HL-60 (cell line): ENCODE measurements around the gene HTR6.

Experiments used
- DNase-seq, 2 experiments: peaks; one replicate each; pipeline ENCODE4 v3.0.0-alpha.2; 2010 to 2020; ENCODE audit warnings: low read depth in 1 of 2, low spot score in 1 of 2
- H3K27ac ChIP-seq: fragments of 250-450 bp; sonication (Bioruptor Pico); replicated peaks from 2 replicates; pipeline ENCODE4 v1.5.1; 2020; ENCODE audit warnings: mild to moderate bottlenecking, moderate library complexity
- H3K27me3 ChIP-seq: fragments of 250-450 bp; sonication (Bioruptor Pico); 2 replicates; pipeline ENCODE4 v1.5.1; 2021; ENCODE audit warnings: mild to moderate bottlenecking, moderate library complexity; ENCODE audit not compliant: insufficient read depth, poor library complexity, severe bottlenecking
- H3K4me3 ChIP-seq: replicated peaks from 2 replicates; pipeline ENCODE4 v1.5.1; 2011; ENCODE audit warnings: mild to moderate bottlenecking, control low read depth, low read length; ENCODE audit not compliant: insufficient read depth
- GABPA ChIP-seq: IDR thresholded peaks from 2 replicates; pipeline ENCODE4 v1.6.1; 2012; ENCODE audit warnings: low read depth
- POLR2AphosphoS5 ChIP-seq: IDR thresholded peaks from 2 replicates; pipeline ENCODE4 v1.6.1; 2012; ENCODE audit warnings: low read depth
- SPI1 ChIP-seq: IDR thresholded peaks from 2 replicates; pipeline ENCODE4 v1.6.1; 2012; ENCODE audit warnings: low read depth, mild to moderate bottlenecking, borderline replicate concordance
- long read RNA-seq: library from polyadenylated mRNA; unstranded; transcript quantifications from one replicate; pipeline ENCODE4 v2.0.0, GENCODE V29; 2020
- TF ChIP-seq, protein P1 (sequence below): IDR thresholded peaks from 2 replicates; pipeline ENCODE4 v1.6.1; 2012; ENCODE audit warnings: low read depth; ENCODE audit not compliant: insufficient replicate concordance
- TF ChIP-seq, protein P2 (sequence below): IDR thresholded peaks from one replicate; pipeline ENCODE4 v1.5.1; 2011; ENCODE audit warnings: low read length, control low read depth, inconsistent platforms; ENCODE audit not compliant: insufficient read depth

The HTR6 gene
- long read RNA-seq: 0 reads

DNA sequence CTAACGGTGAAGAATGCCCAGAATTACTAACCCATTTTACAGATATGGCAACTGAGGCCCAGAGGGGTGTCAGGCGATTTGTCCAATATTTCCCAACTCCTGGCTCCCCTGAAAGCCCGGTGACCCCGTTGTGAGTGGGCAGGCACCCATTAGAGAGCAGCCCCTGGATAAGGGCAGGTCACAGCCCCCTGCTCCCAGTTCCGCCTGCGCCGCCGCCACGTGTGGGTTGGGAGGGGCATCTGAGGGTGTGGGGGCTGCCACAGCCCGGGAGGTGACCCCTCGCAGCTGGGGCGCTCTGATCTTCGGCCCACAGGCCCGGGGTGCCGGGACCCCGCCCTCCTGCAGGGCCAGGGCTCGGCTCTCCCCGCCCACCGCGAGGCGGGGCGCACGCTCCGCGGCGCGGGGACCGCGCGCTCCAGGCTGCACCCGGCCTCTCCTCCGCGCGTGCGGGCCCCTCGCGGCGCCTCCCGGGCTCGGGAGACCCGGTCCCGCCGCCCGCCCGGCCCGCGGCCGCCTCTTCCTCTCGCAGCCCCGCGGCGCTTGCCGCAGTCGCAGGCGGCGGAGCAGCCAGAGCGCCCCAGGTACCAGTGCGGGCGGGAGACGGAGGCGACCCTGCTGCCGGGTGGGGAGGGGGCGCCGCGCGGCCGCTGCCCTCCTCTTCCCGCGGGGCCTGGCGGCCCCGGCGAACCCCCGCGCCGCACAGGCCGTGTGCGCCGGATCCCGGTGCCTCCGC, at the start of gene HTR6:
TSS of gene HTR6 (plus strand) at position 423 of the 733 bp plus-strand sequence. CDS start 879 bp downstream, outside the sequence.
- no peak for DNase-seq
- no peak within 1 kb of the TSS for H3K27ac ChIP-seq
- peaks cover 40% of the 10 kb centered on the region for H3K27me3 ChIP-seq
- H3K4me3 ChIP-seq: no peak within 1 kb of the TSS
- TF ChIP-seq GABPA: no peak
- TF ChIP-seq, protein P1, sequence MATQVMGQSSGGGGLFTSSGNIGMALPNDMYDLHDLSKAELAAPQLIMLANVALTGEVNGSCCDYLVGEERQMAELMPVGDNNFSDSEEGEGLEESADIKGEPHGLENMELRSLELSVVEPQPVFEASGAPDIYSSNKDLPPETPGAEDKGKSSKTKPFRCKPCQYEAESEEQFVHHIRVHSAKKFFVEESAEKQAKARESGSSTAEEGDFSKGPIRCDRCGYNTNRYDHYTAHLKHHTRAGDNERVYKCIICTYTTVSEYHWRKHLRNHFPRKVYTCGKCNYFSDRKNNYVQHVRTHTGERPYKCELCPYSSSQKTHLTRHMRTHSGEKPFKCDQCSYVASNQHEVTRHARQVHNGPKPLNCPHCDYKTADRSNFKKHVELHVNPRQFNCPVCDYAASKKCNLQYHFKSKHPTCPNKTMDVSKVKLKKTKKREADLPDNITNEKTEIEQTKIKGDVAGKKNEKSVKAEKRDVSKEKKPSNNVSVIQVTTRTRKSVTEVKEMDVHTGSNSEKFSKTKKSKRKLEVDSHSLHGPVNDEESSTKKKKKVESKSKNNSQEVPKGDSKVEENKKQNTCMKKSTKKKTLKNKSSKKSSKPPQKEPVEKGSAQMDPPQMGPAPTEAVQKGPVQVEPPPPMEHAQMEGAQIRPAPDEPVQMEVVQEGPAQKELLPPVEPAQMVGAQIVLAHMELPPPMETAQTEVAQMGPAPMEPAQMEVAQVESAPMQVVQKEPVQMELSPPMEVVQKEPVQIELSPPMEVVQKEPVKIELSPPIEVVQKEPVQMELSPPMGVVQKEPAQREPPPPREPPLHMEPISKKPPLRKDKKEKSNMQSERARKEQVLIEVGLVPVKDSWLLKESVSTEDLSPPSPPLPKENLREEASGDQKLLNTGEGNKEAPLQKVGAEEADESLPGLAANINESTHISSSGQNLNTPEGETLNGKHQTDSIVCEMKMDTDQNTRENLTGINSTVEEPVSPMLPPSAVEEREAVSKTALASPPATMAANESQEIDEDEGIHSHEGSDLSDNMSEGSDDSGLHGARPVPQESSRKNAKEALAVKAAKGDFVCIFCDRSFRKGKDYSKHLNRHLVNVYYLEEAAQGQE: no peak
- TF ChIP-seq, protein P2, sequence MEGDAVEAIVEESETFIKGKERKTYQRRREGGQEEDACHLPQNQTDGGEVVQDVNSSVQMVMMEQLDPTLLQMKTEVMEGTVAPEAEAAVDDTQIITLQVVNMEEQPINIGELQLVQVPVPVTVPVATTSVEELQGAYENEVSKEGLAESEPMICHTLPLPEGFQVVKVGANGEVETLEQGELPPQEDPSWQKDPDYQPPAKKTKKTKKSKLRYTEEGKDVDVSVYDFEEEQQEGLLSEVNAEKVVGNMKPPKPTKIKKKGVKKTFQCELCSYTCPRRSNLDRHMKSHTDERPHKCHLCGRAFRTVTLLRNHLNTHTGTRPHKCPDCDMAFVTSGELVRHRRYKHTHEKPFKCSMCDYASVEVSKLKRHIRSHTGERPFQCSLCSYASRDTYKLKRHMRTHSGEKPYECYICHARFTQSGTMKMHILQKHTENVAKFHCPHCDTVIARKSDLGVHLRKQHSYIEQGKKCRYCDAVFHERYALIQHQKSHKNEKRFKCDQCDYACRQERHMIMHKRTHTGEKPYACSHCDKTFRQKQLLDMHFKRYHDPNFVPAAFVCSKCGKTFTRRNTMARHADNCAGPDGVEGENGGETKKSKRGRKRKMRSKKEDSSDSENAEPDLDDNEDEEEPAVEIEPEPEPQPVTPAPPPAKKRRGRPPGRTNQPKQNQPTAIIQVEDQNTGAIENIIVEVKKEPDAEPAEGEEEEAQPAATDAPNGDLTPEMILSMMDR: no peak
- TF ChIP-seq SPI1: no peak
- no peak for TF ChIP-seq POLR2AphosphoS5

DNA sequence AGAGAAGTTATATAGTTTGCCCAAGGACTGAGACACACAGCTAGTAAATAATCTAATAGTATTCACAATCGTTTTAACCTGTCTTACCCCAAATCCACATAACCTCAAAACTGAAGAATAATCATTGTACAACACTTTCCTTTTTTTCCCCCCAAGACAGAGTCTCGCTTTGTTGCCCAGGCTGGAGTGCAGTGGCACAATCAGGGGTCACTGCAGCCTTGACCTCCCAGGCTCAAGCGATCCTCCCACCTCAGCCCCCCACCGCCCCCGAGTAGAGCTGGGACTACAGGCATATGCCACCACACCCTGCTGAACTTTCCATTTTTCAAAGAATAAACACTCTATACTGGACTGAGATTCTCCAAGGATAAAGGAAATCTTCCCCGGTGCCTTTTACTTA, 49.2 kb upstream of the HTR6 start:
- H3K27ac ChIP-seq: no peak overlapping the region
- H3K27me3 ChIP-seq: no peaks in the 10 kb centered on the region
- TF ChIP-seq, protein P1: no peak
- no peak for TF ChIP-seq SPI1
- TF ChIP-seq, protein P2: no peak
- H3K4me3 ChIP-seq: no peak overlapping the region
- DNase-seq: no peak

DNA sequence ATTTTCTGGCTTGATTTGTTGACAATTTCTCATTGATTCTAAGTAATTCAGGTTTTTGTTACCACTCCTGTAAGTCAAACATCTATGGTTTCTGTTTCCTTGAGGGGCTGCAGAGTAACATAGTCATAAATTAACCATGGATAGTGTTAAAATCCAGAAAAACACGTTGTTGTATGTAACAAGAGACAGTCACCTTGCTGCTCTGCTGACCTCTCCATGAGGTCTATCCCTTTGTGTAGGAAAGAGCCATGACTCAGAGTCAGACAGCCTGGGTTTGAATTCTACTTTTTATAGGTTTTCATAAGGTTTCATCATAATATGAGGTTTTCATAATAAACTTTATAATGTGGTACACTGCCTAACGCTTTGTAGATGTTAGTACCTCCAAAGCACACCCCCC, 48.2 kb upstream of the HTR6 start:
- TF ChIP-seq SPI1 (no peak), POLR2AphosphoS5 (no peak), GABPA (no peak)
- TF ChIP-seq, protein P2: no peak
- TF ChIP-seq, protein P1: no peak
- no peak for DNase-seq
- Histone ChIP-seq H3K4me3 (no peak overlapping the region), H3K27me3 (no peaks in the 10 kb centered on the region), H3K27ac (no peak overlapping the region)
